GM21786 (cell line): ENCODE data around the gene TSKS.

Experiments
- ATAC-seq: cut with Tn5 transposase; IDR thresholded peaks from one replicate; pipeline ENCODE4 v1.9.1; 2021; ENCODE audit not compliant: unreplicated experiment

TSKS gene, protein sequence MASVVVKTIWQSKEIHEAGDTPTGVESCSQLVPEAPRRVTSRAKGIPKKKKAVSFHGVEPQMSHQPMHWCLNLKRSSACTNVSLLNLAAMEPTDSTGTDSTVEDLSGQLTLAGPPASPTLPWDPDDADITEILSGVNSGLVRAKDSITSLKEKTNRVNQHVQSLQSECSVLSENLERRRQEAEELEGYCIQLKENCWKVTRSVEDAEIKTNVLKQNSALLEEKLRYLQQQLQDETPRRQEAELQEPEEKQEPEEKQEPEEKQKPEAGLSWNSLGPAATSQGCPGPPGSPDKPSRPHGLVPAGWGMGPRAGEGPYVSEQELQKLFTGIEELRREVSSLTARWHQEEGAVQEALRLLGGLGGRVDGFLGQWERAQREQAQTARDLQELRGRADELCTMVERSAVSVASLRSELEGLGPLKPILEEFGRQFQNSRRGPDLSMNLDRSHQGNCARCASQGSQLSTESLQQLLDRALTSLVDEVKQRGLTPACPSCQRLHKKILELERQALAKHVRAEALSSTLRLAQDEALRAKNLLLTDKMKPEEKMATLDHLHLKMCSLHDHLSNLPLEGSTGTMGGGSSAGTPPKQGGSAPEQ

DNA sequence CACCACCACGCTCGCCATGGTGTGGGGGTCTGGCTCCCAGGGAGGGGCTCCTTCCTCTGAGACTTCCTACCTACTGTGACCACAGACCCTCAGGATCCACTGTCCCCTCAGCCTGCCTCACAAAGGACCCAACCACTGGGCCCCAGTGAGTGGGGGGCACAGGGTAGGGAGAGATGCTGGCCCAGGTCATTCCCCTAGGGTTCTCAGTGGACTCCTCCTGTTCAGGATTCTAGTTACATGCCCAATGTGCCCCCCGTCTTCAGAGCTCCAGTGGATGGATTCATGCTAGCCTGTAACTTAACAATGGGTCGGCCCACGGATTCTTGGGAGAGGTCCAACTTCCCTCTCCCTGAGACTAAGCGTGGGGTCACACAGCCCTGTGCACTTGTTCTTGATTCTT, at the start of gene TSKS:
TSS of gene TSKS (minus strand) at position 77 of the 400 bp plus-strand sequence. CDS start at position 18, 59 bp downstream.
- ATAC-seq: no peak

DNA sequence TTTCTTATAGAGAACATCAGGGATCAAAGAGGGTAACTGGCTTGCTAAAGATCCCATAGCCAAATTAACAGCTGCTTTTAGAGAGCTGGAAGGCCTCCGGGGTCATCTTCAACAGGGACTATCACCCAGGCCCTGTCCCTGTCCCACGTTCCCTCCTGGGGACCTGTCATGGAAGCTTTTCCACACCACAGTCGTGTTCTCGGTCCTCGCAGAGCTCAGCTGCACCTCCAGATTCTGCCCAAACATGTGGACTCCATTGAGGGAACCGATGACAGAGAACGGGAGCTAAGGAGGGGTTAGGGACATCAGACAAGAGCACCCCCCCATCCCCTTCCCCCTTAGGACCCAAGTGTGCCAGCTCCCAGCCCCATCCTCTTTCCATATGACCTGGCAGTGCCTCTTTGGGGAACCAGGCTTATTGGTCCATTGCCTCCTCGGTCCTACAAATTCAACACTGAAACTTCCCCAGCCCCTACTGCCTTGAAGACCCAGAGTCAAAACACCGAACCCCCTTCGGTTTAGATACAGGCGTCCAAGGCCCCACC, 49.4 kb upstream of the TSKS start:
- no peak for ATAC-seq

DNA sequence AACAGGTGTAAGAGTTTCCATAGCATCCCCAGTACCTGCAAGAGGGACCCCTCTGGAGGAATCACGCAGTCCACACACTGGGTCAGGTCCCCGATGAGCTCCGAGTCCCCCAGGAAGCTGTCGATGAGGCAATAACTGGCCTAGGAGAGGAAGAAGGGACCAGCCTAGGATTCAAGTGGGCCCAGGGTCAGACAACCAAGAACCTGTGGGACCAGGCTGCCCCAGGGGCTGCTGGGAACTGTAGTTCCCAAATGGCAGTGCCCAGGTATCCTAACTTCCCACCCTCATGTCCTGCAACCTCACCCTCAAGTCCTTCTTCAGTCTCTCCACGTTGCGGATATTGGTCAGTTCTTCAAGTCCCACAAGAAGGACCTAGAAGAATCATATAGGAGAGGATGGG, 48.2 kb upstream of the TSKS start:
- no peak for ATAC-seq

DNA sequence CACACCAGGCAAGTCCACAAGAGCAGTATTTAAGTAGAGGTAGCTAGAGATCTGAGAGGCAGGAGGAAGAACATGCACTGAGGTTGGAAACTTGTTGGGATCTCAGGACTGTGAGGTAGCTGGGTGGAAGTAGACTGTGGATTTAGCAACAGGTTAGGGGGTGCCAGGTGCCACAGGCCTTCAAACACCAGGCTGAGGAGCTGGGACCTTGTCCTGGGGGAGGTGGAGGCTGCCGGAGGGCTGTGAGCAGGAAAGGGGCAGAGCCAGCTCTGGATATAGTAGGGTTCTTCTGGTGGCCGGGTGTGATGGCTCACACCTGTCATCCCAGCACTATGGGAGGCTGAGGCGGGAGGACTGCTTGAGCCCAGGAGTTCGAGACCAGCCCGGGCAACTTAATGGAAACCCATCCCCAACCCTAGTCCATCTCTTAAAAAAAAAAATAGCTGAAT, 46.9 kb upstream of the TSKS start:
- ATAC-seq: no peak

DNA sequence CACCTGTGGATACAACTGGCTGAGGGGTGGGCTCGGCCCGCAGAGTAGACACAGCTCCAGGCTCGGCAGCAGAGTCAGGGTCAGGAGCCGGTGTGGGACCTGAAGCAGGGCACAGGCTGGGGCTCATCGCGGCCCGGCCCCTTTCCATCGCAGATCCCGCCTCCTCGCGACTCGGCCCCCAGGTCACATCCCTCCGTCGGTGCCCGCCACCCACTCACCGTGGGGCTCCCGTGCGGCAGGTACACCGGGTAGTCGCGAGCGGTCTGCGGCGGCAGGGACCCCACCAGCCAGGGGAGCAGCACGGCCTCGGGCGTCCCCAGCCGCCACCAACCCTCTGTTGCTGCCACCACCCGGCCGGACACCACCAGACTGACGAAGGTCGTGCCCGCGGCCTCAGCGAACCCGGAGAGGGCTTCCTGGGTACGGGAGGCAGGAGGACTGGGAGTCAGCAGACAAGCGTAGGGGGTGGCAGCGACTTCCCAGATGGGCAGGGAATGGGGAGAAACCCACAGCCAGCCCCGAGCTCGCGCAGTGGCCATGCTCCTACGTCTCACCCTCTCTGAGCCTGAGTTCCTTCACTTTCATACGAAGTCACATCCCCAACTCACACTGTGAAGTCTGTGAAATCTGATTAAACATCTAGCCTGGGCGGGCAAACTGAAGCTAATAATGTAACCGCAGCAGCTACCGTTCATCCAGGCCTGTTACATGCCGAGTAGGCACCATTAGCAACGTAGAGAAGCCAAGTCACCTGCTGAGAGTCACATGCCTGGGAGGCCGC, 46.2 kb upstream of the TSKS start:
- no peak for ATAC-seq

DNA sequence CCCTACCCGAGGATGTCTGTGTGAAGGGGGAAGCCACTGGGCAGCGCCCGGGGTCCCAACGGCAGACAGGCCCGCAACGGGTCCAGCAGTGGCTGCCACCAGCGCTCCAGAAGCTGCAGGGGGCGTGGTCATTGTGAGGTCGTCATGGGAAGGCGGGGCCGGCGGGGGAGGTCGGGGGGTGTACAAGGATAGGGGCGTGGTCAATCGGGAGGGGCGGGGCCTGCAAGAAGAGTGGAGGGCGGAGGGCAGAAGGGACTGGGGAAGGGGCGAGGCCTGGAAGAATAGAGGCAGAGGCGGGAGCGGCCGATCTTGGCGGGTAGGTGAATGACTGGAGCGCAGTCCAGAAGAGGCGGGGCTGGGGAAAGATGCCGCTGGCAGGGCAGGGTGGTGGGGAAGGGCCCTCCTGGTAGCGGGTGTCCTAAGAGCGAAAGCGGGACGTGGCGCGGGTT, 45.6 kb upstream of the TSKS start:
- no peak for ATAC-seq

DNA sequence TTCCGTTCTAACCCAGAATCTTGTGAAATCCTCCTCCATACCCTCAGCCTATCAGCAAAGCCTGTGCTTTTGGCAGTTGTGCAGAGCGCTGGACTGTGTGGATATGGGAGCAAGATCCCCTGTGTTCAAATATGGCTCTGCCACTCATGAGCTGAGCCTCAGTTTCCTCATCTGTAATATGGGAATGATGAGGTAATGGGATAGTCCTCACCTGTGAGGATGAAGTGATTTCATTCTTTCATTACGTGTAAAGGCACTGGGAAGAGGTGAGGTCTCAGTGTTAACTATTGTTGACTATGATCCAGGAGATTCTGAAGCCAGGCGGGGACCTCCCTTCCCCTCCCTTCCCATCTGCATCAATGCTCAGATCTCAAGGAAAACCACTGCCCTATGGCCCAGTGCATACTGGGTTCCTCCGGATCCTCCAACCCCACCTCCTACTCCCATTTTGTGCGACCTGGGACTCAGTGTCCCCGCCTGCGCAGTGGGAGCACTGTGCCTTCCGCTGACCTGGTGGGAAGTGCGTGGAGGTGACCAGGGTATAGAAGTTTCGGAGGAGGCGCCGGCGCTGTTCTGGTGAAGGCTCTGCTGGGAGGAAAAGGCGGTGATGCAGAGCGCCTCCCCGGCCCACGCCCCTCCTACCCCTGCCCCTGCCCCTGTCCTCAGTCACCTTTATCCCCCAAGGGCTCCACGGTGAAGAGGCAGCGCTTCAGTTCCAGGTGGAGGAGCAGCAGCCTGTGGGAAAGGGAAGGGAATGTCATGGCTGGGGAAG, 45.0 kb upstream of the TSKS start:
- no peak for ATAC-seq

DNA sequence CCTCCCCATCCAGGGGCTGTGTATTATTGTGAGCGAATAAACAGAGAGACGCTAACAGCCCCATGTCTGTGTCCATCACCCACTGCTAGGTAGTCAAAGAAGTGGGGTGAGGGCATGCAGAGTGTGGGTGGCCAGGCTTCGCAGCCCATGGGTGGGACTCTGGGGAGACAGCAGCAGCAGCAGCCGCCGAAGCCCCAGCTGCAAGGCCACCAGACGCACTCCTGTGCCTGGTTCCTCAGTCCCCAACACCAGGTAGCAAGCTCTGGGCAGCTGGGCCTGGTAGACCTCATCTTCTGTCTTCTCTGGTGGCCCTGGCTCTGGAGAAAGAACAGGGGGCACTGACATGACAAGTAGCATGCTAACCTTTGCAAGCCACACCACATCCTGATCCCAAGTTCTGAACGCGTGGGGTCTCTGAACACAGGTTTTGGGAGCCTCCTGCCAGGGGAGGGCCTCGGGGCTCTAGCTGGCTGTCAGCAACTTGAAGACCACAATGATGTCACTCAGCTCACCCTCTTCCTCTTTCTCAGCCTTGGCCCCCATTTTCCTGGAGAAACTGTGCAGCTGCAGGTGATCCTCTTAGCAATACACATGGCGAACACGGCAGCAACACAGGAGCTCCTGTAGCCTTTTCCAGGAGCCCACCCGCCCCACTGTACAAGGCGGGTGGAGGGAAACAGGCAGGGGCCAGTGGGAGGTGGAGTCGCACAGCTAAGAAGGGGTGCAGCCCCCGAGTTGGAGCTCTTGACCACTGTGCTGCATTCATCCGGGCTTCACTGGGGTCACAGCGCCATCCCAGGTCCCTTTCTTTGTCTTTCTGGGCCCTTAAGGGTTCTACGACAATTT, 44.2 kb upstream of the TSKS start:
- ATAC-seq: no peak

DNA sequence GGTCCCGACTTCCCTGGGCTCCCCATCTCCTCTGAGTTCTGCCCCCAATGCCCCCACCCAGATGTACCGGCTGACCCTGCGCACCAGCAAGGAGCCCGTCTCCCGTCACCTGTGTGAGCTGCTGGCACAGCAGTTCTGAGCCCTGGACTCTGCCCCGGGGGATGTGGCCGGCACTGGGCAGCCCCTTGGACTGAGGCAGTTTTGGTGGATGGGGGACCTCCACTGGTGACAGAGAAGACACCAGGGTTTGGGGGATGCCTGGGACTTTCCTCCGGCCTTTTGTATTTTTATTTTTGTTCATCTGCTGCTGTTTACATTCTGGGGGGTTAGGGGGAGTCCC, 43.5 kb upstream of the TSKS start:
- no peak for ATAC-seq

DNA sequence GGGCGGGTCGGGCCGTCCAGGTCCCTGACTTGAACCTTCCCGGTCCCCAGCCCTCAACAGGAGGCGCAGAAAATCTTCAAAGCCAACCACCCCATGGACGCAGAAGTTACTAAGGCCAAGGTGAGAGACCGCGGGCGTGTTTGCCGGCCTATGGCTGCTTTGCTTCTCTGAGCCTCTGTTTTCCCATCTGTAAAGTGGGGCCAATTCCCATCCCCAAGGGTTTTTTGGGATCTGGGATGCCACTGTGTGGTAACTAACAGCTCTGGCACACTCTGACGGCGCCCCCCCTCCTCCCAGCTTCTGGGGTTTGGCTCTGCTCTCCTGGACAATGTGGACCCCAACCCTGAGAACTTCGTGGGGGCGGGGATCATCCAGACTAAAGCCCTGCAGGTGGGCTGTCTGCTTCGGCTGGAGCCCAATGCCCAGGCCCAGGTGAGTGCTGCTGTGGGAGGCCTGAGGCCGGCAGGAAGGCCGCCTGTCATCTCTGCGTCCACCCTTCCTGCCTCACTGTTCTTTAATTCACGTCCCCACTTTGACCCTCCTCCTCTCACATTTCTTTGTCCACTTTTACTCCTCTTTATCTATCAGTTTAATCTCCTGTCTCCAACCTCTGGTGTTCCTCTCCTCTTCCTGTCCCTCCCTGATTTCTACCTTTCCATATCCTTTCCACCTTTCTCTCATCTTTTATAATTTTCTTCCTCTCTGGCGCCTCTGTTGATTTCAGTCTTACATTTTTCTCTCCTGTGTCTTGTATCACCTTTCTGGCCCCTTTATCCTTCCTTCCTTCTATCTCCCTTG, 42.9 kb upstream of the TSKS start:
- no peak for ATAC-seq

DNA sequence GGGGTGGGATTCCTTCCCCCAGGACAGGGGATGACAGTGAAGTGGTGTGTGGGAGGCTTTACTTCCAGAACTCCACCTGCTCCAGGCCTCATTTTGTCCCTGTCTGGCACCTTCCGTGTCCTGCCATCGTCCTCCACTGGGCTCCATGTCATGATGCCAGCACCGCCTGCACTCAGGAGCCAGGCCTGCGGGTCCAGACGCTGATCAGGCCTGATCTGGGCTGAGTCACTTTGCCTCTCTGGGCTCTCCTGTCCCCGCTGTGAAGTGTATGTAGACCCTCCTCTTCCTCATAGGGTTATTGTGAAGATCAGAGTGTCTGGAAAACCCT, 40.4 kb upstream of the TSKS start:
- no peak for ATAC-seq

DNA sequence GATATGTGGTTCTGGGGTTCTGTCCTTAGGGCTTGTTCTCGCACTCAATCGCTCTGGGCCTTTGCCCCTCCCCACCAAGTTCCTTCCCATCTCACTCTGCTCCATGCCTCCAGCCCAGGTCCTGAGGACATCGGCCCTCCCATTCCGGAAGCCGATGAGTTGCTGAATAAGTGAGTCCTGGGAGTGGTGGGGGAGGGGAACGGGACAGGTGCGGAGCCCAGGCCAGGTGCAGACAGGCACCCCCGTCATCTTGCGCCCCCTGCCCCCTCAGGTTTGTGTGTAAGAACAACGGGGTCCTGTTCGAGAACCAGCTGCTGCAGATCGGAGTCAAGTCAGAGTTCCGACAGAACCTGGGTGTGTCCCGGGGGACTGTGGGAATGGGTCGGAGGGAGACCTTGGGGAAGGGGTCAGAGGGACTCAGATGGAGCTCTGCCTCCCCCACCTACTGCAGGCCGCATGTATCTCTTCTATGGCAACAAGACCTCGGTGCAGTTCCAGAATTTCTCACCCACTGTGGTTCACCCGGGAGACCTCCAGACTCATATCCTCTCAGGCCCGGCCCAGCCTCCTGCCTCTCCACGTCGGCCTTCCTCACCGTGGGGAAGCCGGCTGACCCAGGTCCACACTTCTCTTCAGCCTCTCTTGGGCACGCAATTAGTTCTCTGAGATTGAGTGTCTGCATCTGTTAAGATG, 39.9 kb upstream of the TSKS start:
- no peak for ATAC-seq

DNA sequence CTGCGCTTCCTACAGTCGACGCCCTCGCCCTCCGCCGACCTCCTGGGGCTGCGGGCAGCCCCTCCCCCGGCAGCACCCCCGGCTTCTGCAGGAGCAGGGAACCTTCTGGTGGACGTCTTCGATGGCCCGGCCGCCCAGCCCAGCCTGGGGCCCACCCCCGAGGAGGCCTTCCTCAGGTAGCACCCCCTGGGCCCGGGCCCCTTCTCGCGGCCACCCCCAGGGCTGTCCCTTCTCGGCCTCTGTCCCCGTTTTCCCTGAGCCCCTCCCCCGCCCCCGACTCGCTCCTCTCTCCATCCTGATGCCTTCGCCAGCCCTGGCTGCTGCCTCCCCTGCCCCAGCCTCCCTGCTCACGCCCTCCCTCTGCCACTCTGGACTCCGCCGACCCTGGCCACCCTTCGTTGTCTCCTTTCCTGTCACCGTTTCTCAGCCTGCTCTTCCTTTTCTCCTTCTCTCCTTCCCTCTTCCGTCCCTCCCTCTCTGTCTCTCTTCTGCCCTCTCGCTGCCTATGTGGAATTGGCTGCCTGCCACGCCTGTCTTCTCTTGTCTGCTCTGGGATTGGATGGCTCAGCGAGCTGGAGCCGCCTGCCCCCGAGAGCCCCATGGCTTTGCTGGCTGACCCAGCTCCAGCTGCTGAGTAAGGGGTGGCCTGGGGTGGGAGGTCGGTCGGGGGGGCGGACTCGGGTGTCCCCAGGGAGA, 39.0 kb upstream of the TSKS start:
- ATAC-seq: no peak

DNA sequence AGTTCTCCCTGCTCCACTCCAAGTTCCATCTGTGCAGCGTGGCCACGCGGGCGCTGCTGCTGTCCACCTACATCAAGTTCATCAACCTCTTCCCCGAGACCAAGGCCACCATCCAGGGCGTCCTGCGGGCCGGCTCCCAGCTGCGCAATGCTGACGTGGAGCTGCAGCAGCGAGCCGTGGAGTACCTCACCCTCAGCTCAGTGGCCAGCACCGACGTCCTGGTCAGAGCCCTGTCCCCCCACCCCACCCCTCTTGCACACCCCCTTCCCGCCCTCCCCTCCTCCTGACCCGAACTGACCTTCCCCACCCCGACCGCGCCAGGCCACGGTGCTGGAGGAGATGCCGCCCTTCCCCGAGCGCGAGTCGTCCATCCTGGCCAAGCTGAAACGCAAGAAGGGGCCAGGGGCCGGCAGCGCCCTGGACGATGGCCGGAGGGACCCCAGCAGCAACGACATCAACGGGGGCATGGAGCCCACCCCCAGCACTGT, 38.3 kb upstream of the TSKS start:
- ATAC-seq: no peak

DNA sequence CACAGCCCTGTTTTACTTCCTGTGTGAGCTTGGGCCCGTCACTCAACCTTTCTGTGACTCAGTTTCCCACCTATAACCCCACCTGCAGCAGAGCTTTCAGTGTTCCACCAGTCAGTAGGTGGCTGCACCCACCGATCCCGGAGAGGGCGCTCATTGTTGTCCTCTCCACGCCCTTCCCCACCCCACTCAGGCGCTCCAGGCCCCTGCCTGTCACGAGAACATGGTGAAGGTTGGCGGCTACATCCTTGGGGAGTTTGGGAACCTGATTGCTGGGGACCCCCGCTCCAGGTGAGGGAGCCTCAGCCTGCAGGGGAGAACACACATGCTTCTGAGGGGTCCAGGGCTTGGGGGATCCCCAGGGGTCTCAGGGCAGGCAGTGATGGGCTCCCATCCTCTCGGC, 37.7 kb upstream of the TSKS start:
- no peak for ATAC-seq

DNA sequence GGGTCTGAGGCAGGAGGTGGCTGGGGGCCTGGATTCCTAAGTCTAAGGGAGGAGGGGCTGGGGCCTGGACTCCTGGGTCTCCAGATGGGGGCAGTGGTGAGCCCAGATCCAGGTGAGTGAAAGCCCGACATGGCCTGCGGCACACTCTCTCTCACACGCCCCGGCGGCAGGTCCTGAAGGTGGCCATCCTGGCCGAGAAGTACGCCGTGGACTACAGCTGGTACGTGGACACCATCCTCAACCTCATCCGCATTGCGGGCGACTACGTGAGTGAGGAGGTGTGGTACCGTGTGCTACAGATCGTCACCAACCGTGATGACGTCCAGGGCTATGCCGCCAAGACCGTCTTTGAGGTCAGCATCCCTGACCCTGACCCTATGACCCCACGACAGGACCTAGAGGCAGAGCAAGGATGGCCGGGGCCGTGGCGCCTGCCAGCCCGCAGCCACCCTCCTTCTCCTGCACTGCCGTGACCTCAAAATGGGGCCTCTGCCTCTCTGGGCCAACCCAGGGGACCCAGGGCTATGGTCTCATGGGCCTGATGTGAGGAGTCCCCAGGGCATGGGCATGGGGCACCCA, 36.8 kb upstream of the TSKS start:
- ATAC-seq: no peak

DNA sequence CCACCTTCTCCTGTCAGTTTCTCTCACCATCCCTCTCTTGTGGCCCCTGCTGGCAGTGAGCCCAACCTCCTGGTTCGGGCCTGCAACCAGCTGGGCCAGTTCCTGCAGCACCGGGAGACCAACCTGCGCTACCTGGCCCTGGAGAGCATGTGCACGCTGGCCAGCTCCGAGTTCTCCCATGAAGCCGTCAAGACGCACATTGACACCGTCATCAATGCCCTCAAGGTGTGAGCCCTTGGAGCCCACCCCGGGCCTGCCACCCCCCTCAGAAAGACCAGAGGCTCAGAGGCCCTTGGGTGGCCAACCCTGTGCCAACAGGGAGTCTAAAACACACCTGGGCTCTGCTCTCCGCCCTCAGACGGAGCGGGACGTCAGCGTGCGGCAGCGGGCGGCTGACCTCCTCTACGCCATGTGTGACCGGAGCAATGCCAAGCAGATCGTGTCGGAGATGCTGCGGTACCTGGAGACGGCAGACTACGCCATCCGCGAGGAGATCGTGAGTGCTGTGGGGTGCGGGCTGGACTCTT, 36.2 kb upstream of the TSKS start:
- no peak for ATAC-seq
